Measurements from ENCODE around the gene TXNDC17.

GRCh38 chr17:6683081-6683684 is 42.3 kb downstream of the TXNDC17 start:
- TF ChIP-seq CTCF (IDR thresholded peaks at IDR 0.05) (no peak), POLR2A (IDR thresholded peaks at IDR 0.05) (no peak)
